Vagina (tissue), 2 donors: ENCODE measurements around the gene HEXIM1. TPM values are rescaled to one million over a fixed set of nuclear protein-coding genes. Genes with fewer than 3 reads are reported as not detected.

Experiments
- DNase-seq, 2 donors: peaks; one replicate each; pipeline ENCODE4 v3.0.0-alpha.2; 2017; ENCODE audit errors: extremely low spot score in 2 of 2
- H3K27ac ChIP-seq: fragments of 200-600 bp; sonication (generic); one replicate; pipeline ENCODE4 v1.5.1; 2019
- H3K27me3 ChIP-seq: fragments of 200-600 bp; sonication (generic); one replicate; pipeline ENCODE4 v1.5.1; 2019
- H3K36me3 ChIP-seq, 2 donors: fragments of 200-600 bp; sonication (generic); one replicate each; pipeline ENCODE4 v1.5.1; 2017 to 2019
- H3K4me1 ChIP-seq: fragments of 200-600 bp; sonication (generic); one replicate; pipeline ENCODE4 v1.5.1; 2019
- H3K4me3 ChIP-seq, 2 donors: fragments of 200-600 bp; sonication (generic); 1 replicate in 1 of 2; 2 replicates in 1 of 2; pipeline ENCODE4 v1.5.1; 2016 to 2019
- H3K9me3 ChIP-seq: fragments of 200-600 bp; sonication (generic); one replicate; pipeline ENCODE4 v1.5.1; 2019
- POLR2A ChIP-seq, 2 donors: fragments of 450-650 bp; IDR thresholded peaks; one replicate each; pipeline ENCODE4 v1.6.1; 2017; ENCODE audit warnings: antibody characterized with exemption in 2 of 2, mild to moderate bottlenecking in 2 of 2, moderate library complexity in 2 of 2
- POLR2AphosphoS5 ChIP-seq, 2 donors: sonication (generic); formaldehyde crosslinking; IDR thresholded peaks; one replicate each; pipeline ENCODE4 v1.9.0; 2017; ENCODE audit warnings: antibody characterized with exemption in 2 of 2, mild to moderate bottlenecking in 2 of 2, low read depth in 1 of 2; ENCODE audit not compliant: insufficient read depth in 1 of 2
- intact Hi-C: fragments of 100-400 bp; cut with DNase I; formaldehyde crosslinking; loops from one replicate; pipeline ENCODE4 v1.15.1; 2023
- total RNA-seq: library from RNA; depleted of rRNA; stranded (reverse); fragments of >200 nt; gene quantifications from one replicate; pipeline ENCODE4 v1.2.3, GENCODE V29; 2016
- TF ChIP-seq, protein P1 (sequence below), 3 experiments: fragments of 450-650 bp in 2 of 3; fragments of 200-600 bp in 1 of 3; sonication (generic) in 1 of 3; IDR thresholded peaks; one replicate each; pipeline ENCODE4 v1.5.1; 2017 to 2019; ENCODE audit warnings: antibody characterized with exemption in 3 of 3, mild to moderate bottlenecking in 2 of 3, moderate library complexity in 2 of 3

HEXIM1 gene
- total RNA-seq, 1 donor from 2014 or later, result 27.5 TPM

DNA sequence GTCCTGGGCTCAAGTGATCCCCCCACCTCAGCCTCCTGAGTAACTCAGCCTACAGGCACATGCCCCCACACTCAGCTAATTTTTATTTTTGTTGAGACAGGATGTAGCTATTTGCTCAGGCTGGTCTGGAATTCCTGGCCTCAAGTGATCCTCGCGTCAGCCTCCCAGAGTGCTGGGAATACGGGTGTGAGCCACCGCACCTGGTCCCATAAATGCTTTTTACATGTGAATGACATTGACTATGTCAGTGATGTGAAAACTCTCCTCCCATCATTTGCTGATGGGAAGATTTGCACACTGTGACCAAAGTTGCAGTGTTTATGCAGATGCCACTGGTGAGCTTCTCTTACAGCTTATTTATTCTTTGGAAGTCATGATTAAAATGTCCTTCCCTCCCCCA, 30.9 kb upstream of the HEXIM1 start:
- H3K27ac ChIP-seq, result no peak overlapping the region
- H3K4me1 ChIP-seq, result peaks cover under 1% of the 10 kb centered on the region
- H3K4me3 ChIP-seq, result no peak overlapping the region
- no peaks in the 10 kb centered on the region for H3K27me3 ChIP-seq
- no peaks in the 10 kb centered on the region for H3K9me3 ChIP-seq
- intact Hi-C loops, result no loop called here
- DNase-seq, result no peak
- peaks cover 0 to 21% of the 10 kb centered on the region in 2 donors for H3K36me3 ChIP-seq
- no peak for TF ChIP-seq POLR2AphosphoS5 (IDR thresholded peaks at IDR 0.05; ENCODE audit: insufficient read depth in 1 of 2, low read depth in 1 of 2)
- TF ChIP-seq, protein P1, sequence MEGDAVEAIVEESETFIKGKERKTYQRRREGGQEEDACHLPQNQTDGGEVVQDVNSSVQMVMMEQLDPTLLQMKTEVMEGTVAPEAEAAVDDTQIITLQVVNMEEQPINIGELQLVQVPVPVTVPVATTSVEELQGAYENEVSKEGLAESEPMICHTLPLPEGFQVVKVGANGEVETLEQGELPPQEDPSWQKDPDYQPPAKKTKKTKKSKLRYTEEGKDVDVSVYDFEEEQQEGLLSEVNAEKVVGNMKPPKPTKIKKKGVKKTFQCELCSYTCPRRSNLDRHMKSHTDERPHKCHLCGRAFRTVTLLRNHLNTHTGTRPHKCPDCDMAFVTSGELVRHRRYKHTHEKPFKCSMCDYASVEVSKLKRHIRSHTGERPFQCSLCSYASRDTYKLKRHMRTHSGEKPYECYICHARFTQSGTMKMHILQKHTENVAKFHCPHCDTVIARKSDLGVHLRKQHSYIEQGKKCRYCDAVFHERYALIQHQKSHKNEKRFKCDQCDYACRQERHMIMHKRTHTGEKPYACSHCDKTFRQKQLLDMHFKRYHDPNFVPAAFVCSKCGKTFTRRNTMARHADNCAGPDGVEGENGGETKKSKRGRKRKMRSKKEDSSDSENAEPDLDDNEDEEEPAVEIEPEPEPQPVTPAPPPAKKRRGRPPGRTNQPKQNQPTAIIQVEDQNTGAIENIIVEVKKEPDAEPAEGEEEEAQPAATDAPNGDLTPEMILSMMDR (IDR thresholded peaks at IDR 0.05), result no peak
- TF ChIP-seq POLR2A (IDR thresholded peaks at IDR 0.05), result no peak

DNA sequence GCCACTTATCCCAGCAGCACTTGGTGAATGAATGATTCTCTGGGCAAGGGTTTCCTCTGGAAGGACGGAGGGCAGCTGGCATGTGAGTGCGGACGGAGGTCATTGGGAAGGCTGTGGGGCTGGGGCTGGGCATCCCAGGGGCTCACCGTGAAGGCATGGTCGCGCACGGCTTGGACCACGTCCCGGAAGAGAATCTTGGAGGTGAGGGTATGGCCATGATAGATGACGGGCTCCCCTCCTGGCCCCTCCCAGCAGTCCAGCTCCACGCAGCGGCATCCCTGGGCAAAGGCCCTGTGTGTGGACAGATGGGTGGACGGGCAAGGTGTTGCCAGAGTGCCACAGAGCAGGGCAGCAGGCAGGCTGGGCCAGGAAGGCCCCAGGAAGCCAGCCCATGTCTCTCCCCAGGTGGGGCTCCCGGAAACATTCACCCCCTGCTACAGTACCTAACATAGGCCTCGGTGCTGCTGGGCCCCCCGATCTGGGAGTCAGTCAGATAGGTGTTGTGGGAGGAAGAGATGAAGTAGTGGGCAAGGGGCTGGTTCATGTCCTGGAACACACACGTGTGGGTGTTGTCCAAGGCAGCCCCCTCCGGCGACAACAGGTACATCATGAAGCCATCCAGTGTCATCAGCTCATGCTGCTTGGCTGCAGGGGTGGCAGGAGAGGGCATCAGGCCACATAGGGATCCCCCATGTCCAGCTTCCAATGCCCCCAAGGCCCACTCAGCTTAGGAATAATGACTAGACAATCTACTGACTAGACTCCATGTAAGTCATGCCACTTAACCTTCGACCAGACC, 30.2 kb upstream of the HEXIM1 start:
- TF ChIP-seq POLR2AphosphoS5 (IDR thresholded peaks at IDR 0.05; ENCODE audit: insufficient read depth in 1 of 2, low read depth in 1 of 2) (no peak), POLR2A (IDR thresholded peaks at IDR 0.05) (no peak)
- TF ChIP-seq, protein P1 (IDR thresholded peaks at IDR 0.05), result no peak
- H3K4me1 ChIP-seq, result peaks cover 8% of the 10 kb centered on the region
- H3K27me3 ChIP-seq, result no peaks in the 10 kb centered on the region
- no peak for DNase-seq
- no peak overlapping the region for H3K27ac ChIP-seq
- no peaks in the 10 kb centered on the region for H3K9me3 ChIP-seq
- H3K36me3 ChIP-seq, result peaks cover 0 to 21% of the 10 kb centered on the region in 2 donors
- intact Hi-C loops, result no loop called here
- no peak overlapping the region for H3K4me3 ChIP-seq

DNA sequence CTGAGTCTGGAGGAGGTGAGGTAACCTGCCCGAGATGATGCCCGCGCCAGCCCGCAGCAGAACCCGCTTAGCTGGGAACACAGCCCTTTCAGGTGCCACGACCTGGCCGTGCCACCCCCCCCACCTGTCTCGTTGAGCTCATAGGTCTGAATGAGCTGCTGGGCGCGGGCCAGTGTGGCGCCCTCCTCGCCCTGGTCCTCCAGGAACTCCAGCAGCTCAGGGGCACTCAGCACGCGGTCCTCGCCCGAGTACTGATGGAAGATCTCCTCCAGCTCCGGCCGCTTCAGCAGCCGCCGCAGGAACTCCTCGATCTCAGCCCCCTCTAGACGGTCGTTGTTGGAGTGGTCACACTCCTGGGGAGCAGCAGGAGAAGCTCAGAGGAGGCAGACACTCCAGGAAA, 29.6 kb upstream of the HEXIM1 start:
- H3K36me3 ChIP-seq, result peaks cover 0 to 20% of the 10 kb centered on the region in 2 donors

DNA sequence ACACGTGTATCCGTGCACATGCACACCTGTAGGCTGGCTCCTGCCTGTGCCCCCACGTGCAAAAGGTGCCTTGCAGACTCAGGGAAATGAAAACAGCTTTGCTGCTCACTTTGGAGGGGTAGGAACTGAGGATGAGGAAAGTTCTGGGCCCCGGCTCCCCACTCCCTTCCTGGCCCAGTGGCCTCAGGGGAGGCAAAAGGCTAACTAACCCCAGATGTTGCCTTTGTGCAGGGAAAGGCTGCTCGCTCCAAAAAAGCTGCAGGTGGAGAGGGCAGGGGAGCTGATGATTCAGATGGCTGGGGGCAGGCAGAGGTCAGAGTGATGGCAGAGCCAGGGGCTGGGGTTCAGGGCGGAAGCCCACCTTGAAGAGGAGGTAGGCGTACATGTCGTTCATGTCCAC, 28.3 kb upstream of the HEXIM1 start:
- Histone ChIP-seq H3K9me3 (no peaks in the 10 kb centered on the region), H3K27ac (no peak overlapping the region), H3K4me3 (no peak overlapping the region), H3K4me1 (peaks cover 27% of the 10 kb centered on the region), H3K27me3 (no peaks in the 10 kb centered on the region), H3K36me3 (peaks cover 0 to 15% of the 10 kb centered on the region in 2 donors)
- intact Hi-C loops, result no loop called here
- TF ChIP-seq POLR2A (IDR thresholded peaks at IDR 0.05) (no peak), POLR2AphosphoS5 (IDR thresholded peaks at IDR 0.05; ENCODE audit: insufficient read depth in 1 of 2, low read depth in 1 of 2) (no peak)
- TF ChIP-seq, protein P1 (IDR thresholded peaks at IDR 0.05), result no peak
- no peak for DNase-seq

More for the DNA sequence above, 29.6 kb upstream of the HEXIM1 start:
- Histone ChIP-seq H3K9me3 (no peaks in the 10 kb centered on the region), H3K27ac (no peak overlapping the region), H3K4me1 (peaks cover 14% of the 10 kb centered on the region), H3K4me3 (no peak overlapping the region), H3K27me3 (no peaks in the 10 kb centered on the region)
- no peak for TF ChIP-seq POLR2AphosphoS5 (IDR thresholded peaks at IDR 0.05; ENCODE audit: insufficient read depth in 1 of 2, low read depth in 1 of 2)
- DNase-seq, result no peak
- intact Hi-C loops, result no loop called here

DNA sequence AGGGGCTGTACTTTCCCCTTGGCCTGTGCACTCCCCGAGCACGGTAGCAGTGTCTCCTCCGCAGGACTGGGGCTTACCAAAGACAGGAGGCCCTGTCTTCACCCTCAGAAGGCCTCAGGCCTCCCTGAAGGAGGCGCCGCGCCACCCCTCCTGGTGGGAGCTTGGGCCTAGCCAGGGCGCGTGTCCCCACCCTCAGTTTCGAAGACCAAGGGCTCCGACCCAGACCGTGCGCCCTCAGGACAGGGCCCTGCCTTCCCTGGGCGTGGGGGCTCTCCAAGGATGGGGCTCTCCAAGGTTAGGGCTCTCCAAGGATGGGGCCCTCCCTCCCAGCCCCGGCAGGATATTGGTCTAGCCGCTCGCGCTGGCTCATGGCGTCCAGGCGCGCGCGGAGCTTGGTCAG, 27.7 kb upstream of the HEXIM1 start:
- DNase-seq, result no peak
- Histone ChIP-seq H3K9me3 (no peaks in the 10 kb centered on the region), H3K4me3 (no peak overlapping the region), H3K27me3 (no peaks in the 10 kb centered on the region), H3K27ac (no peak overlapping the region), H3K36me3 (peaks cover 0 to 15% of the 10 kb centered on the region in 2 donors), H3K4me1 (peaks cover 28% of the 10 kb centered on the region)
- TF ChIP-seq POLR2A (IDR thresholded peaks at IDR 0.05), result no peak
- TF ChIP-seq, protein P1 (IDR thresholded peaks at IDR 0.05), result no peak
- TF ChIP-seq POLR2AphosphoS5 (IDR thresholded peaks at IDR 0.05; ENCODE audit: insufficient read depth in 1 of 2, low read depth in 1 of 2), result no peak
- intact Hi-C loops, result no loop called here
